GM12892 (cell line): Measurements from ENCODE around the gene SYTL4.

Experiments used
- DNase-seq: peaks from one replicate; pipeline ENCODE4 v3.0.0; 2011; ENCODE audit not compliant: insufficient read length
- FAIRE-seq: peaks from 2 replicates; lab custom pipeline; 2011; peaks lifted over from hg19 to GRCh38; lab: Jason Lieb, UNC
- POLR2A ChIP-seq: IDR thresholded peaks from 2 replicates; pipeline ENCODE4 v1.6.1; 2011; ENCODE audit warnings: low read depth, low read length, control low read depth
- POLR2AphosphoS5 ChIP-seq: IDR thresholded peaks from 2 replicates; pipeline ENCODE4 v1.6.1; 2011; ENCODE audit warnings: low read depth, low read length, control low read depth
- TAF1 ChIP-seq: IDR thresholded peaks from 2 replicates; pipeline ENCODE4 v1.6.1; 2011; ENCODE audit warnings: low read depth, mild to moderate bottlenecking, control low read depth, low read length, borderline replicate concordance

Gene SYTL4

GRCh38 chrX:100636321-100636991, 95.5 kb downstream of the SYTL4 start, which contains the start of gene TSPAN6:
TSS of gene TSPAN6 (minus strand) at chrX:100636806. CDS start at chrX:100636694, 112 bp downstream.
- no peak for DNase-seq
- FAIRE-seq = peak; percentile 30

GRCh38 chrX:100635989-100636320, 96.0 kb downstream of the SYTL4 start:
- no peak for FAIRE-seq
- TF ChIP-seq TAF1 = no peak
- no peak for TF ChIP-seq POLR2AphosphoS5
- no peak for TF ChIP-seq POLR2A
- no peak for DNase-seq

More at GRCh38 chrX:100636321-100636991, 95.5 kb downstream of the SYTL4 start, which contains the start of gene TSPAN6:
- TF ChIP-seq POLR2A (no peak), POLR2AphosphoS5 (no peak), TAF1 (no peak)

- FAIRE-seq (no peak), DNase-seq (no peak)
- no peak for TF ChIP-seq POLR2A
Measured at GRCh38 chrX:100635040-100635439, 96.9 kb downstream of the SYTL4 start.

- TF ChIP-seq POLR2AphosphoS5 = no peak
- no peak for TF ChIP-seq TAF1
- no peak for TF ChIP-seq POLR2A
- DNase-seq = no peak
- peak; percentile 67 for FAIRE-seq
Measured at GRCh38 chrX:100625985-100626491, 105.9 kb downstream of the SYTL4 start.
